Measurements from ENCODE around the gene ABT1.

Gene ABT1

GRCh38 chr6:26600759-26601158 lies 4.0 kb downstream of the ABT1 start:
- no peak overlapping the region for H3K4me2 ChIP-seq (ENCODE audit: low read length)
- TF ChIP-seq CTCF (IDR thresholded peaks at IDR 0.05; ENCODE audit: low read depth, low read length) (no peak), EZH2phosphoT487 (IDR thresholded peaks at IDR 0.05; ENCODE audit: low read depth) (no peak)
- H3K4me3 ChIP-seq (ENCODE audit: low read length) = no peak overlapping the region
- H3K27me3 ChIP-seq (ENCODE audit: low read depth, low read length) = no peaks in the 10 kb centered on the region
- H3K79me2 ChIP-seq (ENCODE audit: low read length) = peaks cover 21% of the 10 kb centered on the region
- no peak overlapping the region for H3K9ac ChIP-seq (ENCODE audit: low read length)
- H3K9me3 ChIP-seq (ENCODE audit: insufficient read depth, low read length) = no peaks in the 10 kb centered on the region
- no peak overlapping the region for H2AFZ ChIP-seq (ENCODE audit: low read depth, low read length)
- H4K20me1 ChIP-seq (ENCODE audit: insufficient read depth, low read length) = no peaks in the 10 kb centered on the region
- H3K36me3 ChIP-seq (replicated peaks; ENCODE audit: low read depth, low read length) = peaks cover 13% of the 10 kb centered on the region
- no peak overlapping the region for H3K27ac ChIP-seq (ENCODE audit: low read length)
- peaks cover 8% of the 10 kb centered on the region; the same call in 1 of the 2 replicates for H3K4me1 ChIP-seq (ENCODE audit: low read length)

GRCh38 chr6:26602262-26602661 lies 5.5 kb downstream of the ABT1 start:
- Histone ChIP-seq H3K9me3 (ENCODE audit: insufficient read depth, low read length) (no peaks in the 10 kb centered on the region), H3K27me3 (ENCODE audit: low read depth, low read length) (no peaks in the 10 kb centered on the region), H3K27ac (ENCODE audit: low read length) (no peak overlapping the region), H3K36me3 (replicated peaks; ENCODE audit: low read depth, low read length) (peaks cover 13% of the 10 kb centered on the region), H3K79me2 (ENCODE audit: low read length) (peaks cover 15% of the 10 kb centered on the region), H3K4me2 (ENCODE audit: low read length) (no peak overlapping the region), H3K9ac (ENCODE audit: low read length) (no peak overlapping the region), H2AFZ (ENCODE audit: low read depth, low read length) (no peak overlapping the region), H3K4me3 (ENCODE audit: low read length) (no peak overlapping the region), H3K4me1 (ENCODE audit: low read length) (peaks cover 8% of the 10 kb centered on the region; the same call in 1 of the 2 replicates), H4K20me1 (ENCODE audit: insufficient read depth, low read length) (no peaks in the 10 kb centered on the region)
- TF ChIP-seq EZH2phosphoT487 (IDR thresholded peaks at IDR 0.05; ENCODE audit: low read depth) = no peak
- TF ChIP-seq CTCF (IDR thresholded peaks at IDR 0.05; ENCODE audit: low read depth, low read length) = no peak

GRCh38 chr6:26604026-26604425 lies 7.3 kb downstream of the ABT1 start:
- Histone ChIP-seq H3K27ac (ENCODE audit: low read length) (no peak overlapping the region), H3K4me1 (ENCODE audit: low read length) (peaks cover 8% of the 10 kb centered on the region), H3K4me3 (ENCODE audit: low read length) (no peak overlapping the region), H3K79me2 (ENCODE audit: low read length) (no peaks in the 10 kb centered on the region), H3K9me3 (ENCODE audit: insufficient read depth, low read length) (no peaks in the 10 kb centered on the region), H3K4me2 (ENCODE audit: low read length) (no peak overlapping the region), H2AFZ (ENCODE audit: low read depth, low read length) (no peak overlapping the region), H3K36me3 (replicated peaks; ENCODE audit: low read depth, low read length) (peaks cover 7% of the 10 kb centered on the region), H3K9ac (ENCODE audit: low read length) (no peak overlapping the region), H3K27me3 (ENCODE audit: low read depth, low read length) (no peaks in the 10 kb centered on the region), H4K20me1 (ENCODE audit: insufficient read depth, low read length) (no peaks in the 10 kb centered on the region)
- TF ChIP-seq CTCF (IDR thresholded peaks at IDR 0.05; ENCODE audit: low read depth, low read length) = no peak
- TF ChIP-seq EZH2phosphoT487 (IDR thresholded peaks at IDR 0.05; ENCODE audit: low read depth) = no peak

GRCh38 chr6:26604797-26605196 lies 8.0 kb downstream of the ABT1 start:
- peaks cover 3% of the 10 kb centered on the region for H3K36me3 ChIP-seq (replicated peaks; ENCODE audit: low read depth, low read length)
- no peaks in the 10 kb centered on the region for H3K79me2 ChIP-seq (ENCODE audit: low read length)
- no peak overlapping the region for H2AFZ ChIP-seq (ENCODE audit: low read depth, low read length)
- no peak overlapping the region for H3K4me3 ChIP-seq (ENCODE audit: low read length)
- no peak overlapping the region for H3K27ac ChIP-seq (ENCODE audit: low read length)
- TF ChIP-seq CTCF (IDR thresholded peaks at IDR 0.05; ENCODE audit: low read depth, low read length) (no peak), EZH2phosphoT487 (IDR thresholded peaks at IDR 0.05; ENCODE audit: low read depth) (no peak)
- H3K9ac ChIP-seq (ENCODE audit: low read length) = no peak overlapping the region
- peaks cover 5% of the 10 kb centered on the region for H3K4me1 ChIP-seq (ENCODE audit: low read length)
- no peaks in the 10 kb centered on the region for H3K9me3 ChIP-seq (ENCODE audit: insufficient read depth, low read length)
- no peaks in the 10 kb centered on the region for H3K27me3 ChIP-seq (ENCODE audit: low read depth, low read length)
- no peaks in the 10 kb centered on the region for H4K20me1 ChIP-seq (ENCODE audit: insufficient read depth, low read length)
- H3K4me2 ChIP-seq (ENCODE audit: low read length) = no peak overlapping the region

All from OCI-LY3 (cell line).